Activated CD8-positive, alpha-beta memory T cell treated with anti-CD3 and anti-CD28 coated beads for 24 hours (primary cell): ENCODE data around the gene METTL1.
"Not testable (repeated sequence)": the region's sequence is repeated elsewhere in the genome, so short reads cannot be mapped to it uniquely, and the experiment has no call there.

Experiments used
- DNase-seq: peaks from one replicate; pipeline ENCODE4 v3.0.0-alpha.2; 2020

The METTL1 gene

DNA sequence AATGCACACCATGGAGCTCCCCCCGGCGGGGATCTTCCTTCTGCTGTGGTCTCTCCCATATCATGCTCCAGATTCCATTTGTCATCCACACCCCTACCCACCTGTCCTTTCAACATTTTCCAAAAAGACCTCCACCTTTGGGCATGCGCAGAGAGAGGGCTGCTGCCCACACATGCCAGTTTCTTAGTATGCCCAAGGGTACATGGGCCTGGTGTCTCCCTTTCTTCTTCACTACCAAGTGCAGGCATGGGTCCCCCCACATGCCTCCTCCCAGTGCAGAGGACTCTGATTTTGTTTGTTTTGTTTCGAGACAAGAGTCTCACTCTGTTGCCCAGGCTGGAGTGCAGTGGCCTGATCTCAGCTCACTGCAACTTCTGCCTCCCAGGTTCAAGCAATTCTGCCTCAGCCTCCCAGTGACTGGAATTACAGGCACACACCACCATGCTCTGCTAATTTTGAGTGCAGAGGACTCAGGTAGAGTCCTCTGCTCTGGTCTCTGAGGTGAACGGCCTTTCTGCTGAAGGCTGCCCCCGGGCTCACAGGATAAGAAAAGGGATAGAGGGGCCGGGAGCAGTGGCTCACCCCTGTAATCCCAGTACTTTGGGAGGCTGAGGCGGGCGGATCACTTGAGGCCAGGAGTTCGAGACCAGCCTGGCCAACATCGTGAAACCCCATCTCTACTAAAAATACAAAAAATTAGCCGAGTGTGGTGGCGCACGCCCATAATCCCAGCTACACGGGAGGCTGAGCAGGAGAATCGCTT is 49.9 kb downstream of the METTL1 start:
- DNase-seq: not testable (repeated sequence)

DNA sequence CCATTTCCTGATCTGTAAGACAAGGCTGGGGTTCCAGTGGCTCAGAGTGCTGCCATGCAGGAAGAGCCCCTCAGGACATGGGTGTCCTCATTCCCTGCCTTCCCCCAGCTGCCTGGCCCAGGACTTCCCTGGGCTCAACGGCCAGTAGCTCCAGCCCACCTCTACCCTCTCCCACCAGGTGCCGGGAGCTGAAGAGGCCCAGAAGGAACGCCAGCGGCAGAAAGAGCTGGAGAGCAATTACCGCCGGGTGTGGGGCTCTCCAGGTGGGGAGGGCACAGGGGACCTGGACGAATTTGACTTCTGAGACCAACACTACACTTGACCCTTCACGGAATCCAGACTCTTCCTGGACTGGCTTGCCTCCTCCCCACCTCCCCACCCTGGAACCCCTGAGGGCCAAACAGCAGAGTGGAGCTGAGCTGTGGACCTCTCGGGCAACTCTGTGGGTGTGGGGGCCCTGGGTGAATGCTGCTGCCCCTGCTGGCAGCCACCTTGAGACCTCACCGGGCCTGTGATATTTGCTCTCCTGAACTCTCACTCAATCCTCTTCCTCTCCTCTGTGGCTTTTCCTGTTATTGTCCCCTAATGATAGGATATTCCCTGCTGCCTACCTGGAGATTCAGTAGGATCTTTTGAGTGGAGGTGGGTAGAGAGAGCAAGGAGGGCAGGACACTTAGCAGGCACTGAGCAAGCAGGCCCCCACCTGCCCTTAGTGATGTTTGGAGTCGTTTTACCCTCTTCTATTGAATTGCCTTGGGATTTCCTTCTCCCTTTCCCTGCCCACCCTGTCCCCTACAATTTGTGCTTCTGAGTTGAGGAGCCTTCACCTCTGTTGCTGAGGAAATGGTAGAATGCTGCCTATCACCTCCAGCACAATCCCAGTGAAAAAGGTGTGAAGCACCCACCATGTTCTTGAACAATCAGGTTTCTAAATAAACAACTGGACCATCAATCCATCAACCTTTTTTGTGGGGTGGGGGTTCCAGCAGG is 51.0 kb downstream of the METTL1 start:
- DNase-seq: no peak

DNA sequence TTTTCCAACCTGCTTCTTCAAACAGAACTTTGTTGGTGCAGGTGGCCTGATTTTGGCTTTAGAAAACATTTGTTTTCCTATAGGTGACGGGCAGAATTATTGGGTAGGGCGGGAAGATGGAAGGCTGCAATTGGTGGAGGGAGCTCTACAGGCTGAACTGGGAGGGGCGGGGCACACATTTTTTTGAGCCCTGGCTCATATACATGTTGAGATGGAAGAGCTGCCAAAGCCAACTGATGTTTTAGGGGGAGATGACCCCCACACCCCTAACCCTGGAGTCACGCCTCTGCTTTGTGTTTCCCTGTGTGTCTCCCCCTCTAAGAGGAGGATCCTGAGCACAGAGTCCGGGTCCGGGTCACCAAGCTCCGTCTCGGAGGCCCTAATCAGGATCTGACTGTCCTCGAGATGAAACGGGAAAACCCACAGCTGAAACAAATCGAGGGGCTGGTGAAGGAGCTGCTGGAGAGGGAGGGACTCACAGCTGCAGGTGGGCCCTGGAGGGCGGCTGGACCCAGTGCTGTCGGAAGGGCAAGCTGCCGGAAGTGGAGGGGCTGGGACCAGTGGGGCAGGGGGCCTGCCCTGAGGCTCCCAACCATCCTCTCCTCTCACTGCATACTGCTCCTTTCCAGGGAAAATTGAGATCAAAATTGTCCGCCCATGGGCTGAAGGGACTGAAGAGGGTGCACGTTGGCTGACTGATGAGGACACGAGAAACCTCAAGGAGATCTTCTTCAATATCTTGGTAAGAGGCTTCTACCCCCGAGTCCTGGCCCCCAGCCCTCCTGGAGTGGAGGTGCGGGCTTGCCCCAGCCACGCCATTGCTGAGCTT is 51.9 kb downstream of the METTL1 start:
- DNase-seq: no peak

DNA sequence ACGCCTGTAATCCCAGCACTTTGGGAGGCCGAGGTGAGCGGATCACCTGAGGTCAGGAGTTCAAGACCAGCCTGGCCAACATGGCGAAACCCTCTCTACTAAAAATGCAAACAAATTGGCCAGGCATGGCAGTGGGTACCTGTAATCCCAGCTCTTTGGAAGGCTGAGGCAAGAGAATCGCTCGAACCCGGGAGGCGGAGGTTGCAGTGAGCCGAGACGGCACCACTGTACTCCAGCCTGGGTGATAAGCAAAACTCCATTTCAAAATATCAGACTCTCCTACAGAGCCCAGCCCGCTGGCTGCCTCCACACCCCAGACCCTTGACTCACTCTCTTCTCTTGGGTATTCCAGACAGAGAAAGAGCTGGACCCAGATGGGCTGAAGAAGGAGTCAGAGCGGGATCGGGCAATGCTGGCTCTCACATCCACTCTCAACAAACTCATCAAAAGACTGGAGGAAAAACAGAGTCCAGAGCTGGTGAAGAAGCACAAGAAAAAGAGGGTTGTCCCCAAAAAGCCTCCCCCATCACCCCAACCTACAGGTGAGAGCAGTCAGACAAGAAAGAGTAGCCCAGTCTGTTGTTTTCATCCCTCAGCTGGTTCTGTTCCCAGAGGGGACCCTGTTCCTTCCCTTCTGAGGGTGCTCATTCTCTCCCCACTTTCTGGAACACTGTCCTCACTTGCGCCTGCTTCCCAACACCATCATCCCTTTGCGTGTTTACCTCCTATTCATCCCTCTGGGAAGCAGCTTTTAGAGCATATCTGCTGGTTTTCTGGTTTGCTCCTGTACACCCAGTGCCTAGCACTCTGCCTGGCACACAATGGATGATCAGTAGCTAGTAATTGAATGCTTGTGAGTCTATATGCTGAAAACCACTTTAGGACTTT is 53.0 kb downstream of the METTL1 start:
- no peak for DNase-seq
